ENCODE results near the gene PLCD3.
A peak's percentile ranks its signal among the peaks of the same experiment; 100 is the strongest.

The PLCD3 gene

DNA sequence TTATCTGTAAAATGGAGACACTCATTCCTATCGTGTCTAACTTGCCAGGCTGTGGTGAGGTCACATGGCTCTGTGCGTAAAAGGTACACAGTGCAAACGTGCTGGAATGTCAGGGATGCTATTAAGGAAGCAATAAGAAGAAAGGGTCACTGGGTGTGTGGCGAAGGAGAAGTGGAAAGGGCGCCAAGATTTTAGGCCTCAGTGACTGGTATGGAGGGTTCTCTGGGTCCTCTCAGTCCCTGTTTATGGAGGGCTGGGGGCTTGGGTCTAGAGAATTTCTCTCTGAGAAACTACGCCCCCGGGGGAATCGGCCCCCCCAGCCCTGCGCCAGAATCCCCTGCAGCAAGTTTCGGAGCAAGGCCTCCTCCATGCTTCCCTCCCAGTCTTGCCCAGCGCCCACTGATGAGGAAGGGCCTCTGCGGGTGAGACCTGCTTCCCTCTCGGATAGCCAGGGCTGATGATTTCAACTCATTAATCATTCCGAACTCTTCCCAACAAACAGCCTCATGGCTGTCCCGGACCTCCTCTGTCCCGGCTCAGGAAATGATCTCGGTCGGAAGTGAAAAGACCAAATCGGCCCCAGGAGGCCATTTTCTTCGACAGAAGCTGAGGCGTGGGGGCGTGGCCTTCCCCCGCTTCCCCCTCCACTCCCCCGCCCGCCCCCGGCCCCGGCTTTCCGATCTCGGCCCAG is 14.7 kb upstream of the PLCD3 start:
- TF ChIP-seq POLR2A (IDR thresholded peaks at IDR 0.05; ENCODE audit: low read length) (peak; percentile 64), GATA1 (IDR thresholded peaks at IDR 0.05; ENCODE audit: low read depth, low read length) (no peak)
- DNase-seq, result peak; percentile 91 to 92

DNA sequence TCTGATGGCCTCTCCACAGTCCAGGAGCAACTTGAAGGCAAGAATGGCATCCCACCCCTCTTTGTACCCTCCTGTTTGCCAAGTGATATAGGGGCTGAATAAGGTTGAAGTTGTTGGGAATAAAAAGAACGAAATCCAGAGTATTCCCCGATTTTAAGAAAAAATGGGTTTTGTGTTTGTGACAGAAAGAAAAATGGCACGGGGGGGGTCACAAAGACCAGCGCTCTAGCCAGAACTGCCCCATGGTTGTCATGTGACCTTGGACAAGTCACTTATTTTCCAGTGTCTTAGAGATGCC is 14.2 kb upstream of the PLCD3 start:
- DNase-seq, result no peak
- no peak for TF ChIP-seq GATA1 (IDR thresholded peaks at IDR 0.05; ENCODE audit: low read depth, low read length)
- no peak for TF ChIP-seq POLR2A (IDR thresholded peaks at IDR 0.05; ENCODE audit: low read length)

DNA sequence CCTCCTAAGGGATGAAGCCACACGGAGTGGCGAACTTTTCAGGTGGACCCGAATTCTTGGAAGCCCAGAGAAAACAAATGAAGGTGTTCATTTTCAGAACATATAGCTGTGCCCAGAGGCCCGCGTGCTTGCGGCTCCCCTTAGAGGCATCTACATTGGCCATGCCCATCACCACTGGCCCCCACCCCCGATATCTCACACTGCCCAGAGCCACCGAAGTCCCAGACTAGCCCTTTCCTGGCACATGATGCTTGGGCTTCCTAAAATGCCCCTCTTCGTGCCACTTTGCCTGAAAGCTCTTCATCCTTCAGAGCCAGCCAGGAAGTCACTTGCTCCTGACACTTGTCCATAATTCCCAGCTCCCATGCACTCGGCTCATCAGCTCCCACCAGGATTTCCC is 13.9 kb upstream of the PLCD3 start:
- no peak for DNase-seq

DNA sequence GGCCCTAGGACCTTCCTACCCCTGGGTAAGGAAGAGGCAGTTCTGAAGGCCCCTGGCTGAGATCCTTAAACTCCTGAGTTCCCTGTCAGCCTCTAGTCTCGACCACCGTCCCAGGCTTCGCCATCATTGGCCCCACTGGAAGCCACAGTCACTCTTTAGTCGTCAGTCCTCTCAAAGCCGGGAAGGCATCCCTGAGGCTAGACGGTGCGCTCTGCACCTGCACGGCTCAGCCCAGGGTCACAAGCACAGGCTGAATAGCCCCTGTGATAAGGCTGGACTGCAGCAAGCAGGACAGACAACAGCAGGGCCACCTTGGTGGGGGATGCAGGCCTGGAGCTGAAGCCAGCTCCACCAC is 12.7 kb upstream of the PLCD3 start:
- peak in 1 of 2 experiments; percentile 35 for DNase-seq
- TF ChIP-seq POLR2A (IDR thresholded peaks at IDR 0.05; ENCODE audit: low read length) (no peak), GATA1 (IDR thresholded peaks at IDR 0.05; ENCODE audit: low read depth, low read length) (no peak)

More for the DNA sequence above, 13.9 kb upstream of the PLCD3 start:
- TF ChIP-seq GATA1 (IDR thresholded peaks at IDR 0.05; ENCODE audit: low read depth, low read length), result no peak

DNA sequence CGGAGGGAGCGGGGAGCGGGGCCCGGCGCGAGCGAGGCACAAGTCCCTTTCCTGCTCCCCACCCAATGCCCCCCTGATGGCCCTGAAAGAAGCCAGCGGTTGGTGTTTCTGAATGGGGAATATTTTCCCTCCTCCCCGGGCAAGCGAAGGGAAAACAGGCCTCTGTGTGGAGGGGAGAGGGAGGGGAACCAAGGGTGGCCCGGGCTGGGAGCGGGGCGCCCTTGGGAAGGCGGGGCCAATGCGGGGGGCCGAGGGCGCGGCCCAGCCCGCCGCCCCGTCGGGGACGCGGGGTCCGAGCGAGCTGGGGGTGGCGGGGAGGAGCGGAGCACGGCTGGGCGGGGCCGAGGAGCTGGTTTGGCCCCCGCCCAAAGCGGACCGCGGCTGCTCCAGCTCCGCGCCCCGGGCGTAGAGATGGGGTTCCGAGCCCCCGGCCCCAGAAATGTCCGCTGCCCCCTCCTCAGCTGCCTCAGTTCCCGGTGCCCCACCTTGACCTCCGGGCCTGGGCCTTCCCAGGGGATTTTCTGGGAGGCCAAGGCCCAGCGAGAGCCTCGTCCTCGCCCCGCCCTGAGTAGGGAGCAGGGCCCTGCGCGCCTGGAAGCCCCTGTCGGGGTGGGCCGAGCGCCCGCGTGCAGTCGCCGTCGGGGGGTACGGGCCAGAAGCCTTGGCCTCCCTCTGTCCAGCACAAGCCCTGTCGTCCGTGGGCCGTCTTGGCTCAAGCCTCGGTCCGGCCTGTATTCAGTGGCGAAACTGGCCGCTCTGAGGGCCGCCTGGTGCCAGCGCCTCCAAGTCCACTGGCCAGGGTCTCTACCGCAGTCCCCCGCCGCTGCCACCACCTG is 12.1 kb upstream of the PLCD3 start:
- peak; percentile 72 to 77 for DNase-seq
- TF ChIP-seq GATA1 (IDR thresholded peaks at IDR 0.05; ENCODE audit: low read depth, low read length) (no peak), POLR2A (IDR thresholded peaks at IDR 0.05; ENCODE audit: low read length) (no peak)

DNA sequence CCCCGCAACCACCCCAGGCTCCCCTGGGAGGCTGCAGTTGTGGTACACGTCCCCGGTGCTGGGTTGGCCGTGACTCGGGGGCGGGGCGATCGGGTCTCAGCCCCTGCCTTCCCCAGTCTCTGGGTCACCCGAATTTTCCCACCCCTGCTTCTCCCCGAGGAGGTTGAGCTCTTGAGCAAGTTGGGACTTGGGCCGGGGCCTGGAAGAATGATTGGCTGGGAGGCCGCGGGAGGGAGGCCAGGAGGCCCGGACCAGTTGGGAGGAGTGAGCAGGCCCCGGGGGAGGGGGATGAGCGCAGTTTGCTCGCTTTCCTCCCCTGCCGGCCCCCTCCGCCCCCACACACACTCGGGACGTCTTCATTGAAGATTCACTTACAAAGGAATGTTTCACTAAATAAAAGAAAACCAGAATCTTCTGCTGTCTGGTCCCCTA is 11.5 kb upstream of the PLCD3 start:
- peak; percentile 51 to 60 for DNase-seq
- no peak for TF ChIP-seq POLR2A (IDR thresholded peaks at IDR 0.05; ENCODE audit: low read length)
- no peak for TF ChIP-seq GATA1 (IDR thresholded peaks at IDR 0.05; ENCODE audit: low read depth, low read length)

DNA sequence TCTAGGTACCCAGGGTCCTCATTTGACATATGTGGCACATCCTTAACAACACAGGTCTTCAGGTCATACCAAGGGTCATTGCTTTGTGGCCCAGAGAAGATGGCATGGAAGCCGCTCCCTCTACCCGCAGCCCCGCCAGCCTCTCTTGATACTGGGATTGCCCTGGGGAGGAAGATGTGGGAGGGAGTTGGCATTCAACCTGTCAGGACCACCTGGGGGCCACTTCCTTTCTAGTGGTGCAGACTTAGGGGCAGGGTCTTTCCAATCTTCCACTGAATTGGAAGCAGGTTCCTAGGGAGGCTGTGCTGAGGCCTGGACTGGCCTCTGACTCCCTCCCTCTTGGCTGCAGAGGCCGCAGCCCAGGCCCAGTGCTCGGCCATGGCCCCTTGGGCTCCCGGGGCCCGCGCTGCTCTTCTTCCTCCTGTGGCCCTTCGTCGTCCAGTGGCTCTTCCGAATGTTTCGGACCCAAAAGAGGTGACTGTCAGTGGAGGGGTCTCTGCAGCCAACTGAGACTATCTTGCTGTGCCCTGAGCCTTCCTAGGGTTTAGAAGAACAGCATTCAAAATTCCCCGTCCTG is 10.9 kb upstream of the PLCD3 start:
- no peak for TF ChIP-seq GATA1 (IDR thresholded peaks at IDR 0.05; ENCODE audit: low read depth, low read length)
- no peak for TF ChIP-seq POLR2A (IDR thresholded peaks at IDR 0.05; ENCODE audit: low read length)
- no peak for DNase-seq

DNA sequence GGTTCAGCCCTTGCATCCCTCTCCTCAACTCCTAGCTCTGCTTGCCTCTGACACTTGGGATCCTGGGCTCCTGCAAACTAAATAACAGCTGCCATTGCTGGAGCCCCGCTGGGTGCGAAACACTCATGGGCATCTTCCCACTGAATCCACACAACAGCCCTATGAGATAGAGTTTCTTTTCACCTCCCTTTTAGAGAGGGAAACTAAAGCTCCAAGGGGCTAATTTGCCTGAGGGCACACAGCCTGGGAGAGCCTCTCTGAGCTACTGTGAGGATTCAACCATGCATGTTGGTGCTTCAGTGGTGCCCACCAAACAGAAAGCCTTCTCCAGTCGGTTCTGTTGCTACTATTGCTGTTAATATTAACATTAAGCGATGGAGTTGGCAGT is 7.2 kb upstream of the PLCD3 start:
- no peak for DNase-seq
- TF ChIP-seq GATA1 (IDR thresholded peaks at IDR 0.05; ENCODE audit: low read depth, low read length) (no peak), POLR2A (IDR thresholded peaks at IDR 0.05; ENCODE audit: low read length) (no peak)

DNA sequence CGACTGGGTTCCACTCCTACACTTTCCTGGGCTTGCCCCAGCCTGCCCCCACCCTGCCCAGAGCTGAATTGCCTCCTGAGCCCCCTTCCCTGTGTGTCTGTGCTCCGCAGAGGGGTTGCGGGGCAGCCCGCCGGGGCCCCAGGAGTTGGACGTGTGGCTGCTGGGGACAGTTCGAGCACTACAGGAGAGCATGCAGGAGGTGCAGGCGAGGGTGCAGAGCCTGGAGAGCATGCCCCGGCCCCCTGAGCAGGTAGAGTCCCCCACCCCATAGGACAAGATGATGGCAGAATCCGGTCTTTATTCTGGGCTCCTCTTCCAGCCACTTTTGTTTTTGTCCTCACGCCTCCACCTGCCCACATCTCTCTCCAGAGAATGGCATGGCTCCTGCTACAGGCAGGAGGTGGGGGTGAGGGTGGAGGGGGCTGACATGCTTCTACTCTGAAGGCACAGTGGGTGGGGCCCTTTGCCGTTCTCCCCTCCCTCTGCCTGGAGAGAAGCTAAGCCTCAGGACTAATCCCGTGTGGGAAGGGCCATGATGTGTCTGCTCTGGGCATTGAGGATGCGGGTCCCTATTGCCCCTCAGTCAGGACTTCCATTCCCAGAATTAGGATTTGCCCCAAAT is 6.7 kb upstream of the PLCD3 start:
- no peak for DNase-seq
- TF ChIP-seq GATA1 (IDR thresholded peaks at IDR 0.05; ENCODE audit: low read depth, low read length), result no peak
- TF ChIP-seq POLR2A (IDR thresholded peaks at IDR 0.05; ENCODE audit: low read length), result no peak

DNA sequence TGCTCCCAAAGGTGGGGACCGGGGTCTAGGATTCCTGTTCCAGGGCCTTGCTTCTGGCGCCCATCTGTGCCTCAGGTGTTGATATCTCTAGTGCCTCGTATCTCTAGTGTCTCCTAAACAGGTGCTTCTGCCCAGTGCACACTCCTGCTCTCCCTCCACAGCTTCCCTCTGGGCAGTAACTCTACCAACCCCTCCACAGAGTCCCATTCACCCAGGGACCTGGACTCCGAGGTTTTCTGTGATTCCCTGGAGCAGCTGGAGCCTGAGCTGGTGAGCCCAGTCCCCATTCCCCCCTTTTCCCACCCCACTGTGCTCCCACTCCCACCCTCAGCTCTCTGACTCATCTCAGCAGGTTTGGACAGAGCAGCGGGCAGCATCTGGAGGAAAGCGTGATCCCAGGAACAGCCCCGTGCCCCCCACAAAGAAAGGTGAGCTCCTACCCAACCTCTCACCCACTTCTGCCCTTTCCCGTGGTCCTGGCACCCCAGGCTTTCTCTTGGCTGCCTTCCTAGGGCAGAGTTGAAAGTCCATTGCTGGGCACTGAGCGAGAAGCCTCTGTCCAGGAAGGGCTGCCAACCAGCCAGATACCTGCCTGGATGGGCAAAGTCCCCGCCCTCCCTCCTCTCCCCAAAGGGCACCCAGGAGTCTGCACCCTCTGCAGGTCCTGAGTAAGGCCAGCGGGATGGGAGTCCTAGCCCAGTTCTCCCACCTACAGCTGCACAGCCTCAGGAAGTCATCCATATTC is 5.4 kb upstream of the PLCD3 start:
- no peak for TF ChIP-seq POLR2A (IDR thresholded peaks at IDR 0.05; ENCODE audit: low read length)
- no peak for TF ChIP-seq GATA1 (IDR thresholded peaks at IDR 0.05; ENCODE audit: low read depth, low read length)
- DNase-seq, result no peak

DNA sequence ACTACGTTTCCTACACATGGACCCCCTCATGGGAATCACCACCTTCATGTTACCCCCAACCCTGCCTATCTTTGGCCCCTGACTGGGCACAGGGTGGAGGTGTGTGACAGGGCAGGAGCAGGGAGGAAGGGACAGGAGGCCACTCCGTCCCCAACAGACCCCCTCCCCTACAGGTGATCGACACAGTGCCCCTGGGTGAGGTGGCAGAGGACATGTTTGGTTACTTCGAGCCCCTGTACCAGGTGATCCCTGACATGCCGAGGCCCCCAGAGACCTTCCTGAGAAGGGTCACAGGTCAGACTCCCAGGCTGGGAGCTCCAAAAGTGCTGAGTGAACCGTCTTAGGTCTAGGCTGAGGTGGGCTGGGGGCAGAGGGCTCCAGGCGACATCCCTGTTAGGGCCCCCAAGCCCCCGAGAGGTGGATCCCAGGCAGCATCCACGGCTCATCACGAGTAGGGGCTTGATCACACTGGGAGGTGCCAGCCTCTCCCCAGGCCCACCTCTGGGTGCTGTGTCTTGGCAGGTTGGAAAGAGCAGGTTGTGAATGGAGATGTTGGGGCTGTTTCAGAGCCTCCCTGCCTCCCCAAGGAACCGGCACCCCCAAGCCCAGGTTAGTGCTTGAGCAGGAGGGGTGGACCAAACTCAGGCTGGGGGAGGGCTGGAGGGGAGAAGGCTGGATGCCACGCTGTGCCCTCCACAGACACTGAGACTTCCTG is 4.7 kb upstream of the PLCD3 start:
- DNase-seq, result no peak
- TF ChIP-seq POLR2A (IDR thresholded peaks at IDR 0.05; ENCODE audit: low read length), result no peak
- no peak for TF ChIP-seq GATA1 (IDR thresholded peaks at IDR 0.05; ENCODE audit: low read depth, low read length)

DNA sequence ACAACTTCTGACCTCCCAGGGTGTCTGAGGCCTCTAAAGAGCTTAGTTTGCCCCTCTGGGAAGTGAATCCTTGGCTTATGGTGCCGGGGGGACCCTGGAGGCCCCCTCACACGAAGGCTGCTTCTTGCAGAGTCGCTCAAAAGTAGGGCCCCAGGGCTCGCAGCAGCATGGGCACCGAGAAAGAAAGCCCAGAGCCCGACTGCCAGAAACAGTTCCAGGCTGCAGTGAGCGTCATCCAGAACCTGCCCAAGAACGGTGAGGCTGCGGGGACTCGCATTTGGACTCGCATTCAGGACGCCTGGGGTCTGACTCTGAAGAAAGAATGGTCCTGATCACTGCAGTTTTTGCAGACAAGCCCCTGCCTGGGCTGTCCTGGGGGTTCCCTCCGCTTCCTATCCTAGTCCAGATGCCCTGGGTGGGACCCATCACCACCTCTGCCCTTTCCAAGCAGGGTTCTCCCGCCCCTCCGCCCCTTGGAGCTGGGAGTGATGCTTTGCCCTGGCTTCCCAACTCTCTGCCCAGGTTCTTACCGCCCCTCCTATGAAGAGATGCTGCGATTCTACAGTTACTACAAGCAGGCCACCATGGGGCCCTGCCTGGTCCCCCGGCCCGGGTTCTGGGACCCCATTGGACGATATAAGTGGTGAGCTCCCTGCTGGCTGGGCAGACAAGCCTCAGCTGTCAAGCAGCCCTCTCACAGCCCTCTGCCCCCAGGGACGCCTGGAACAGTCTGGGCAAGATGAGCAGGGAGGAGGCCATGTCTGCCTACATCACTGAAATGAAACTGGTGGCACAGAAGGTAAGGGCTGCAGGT is 3.9 kb upstream of the PLCD3 start:
- no peak for DNase-seq
- TF ChIP-seq GATA1 (IDR thresholded peaks at IDR 0.05; ENCODE audit: low read depth, low read length) (no peak), POLR2A (IDR thresholded peaks at IDR 0.05; ENCODE audit: low read length) (no peak)
